ENCODE measurements around the gene FBXO48. TPM values are rescaled to one million over a fixed set of nuclear protein-coding genes. Genes with fewer than 3 reads are reported as not detected.
"Not testable (repeated sequence)": the region's sequence is repeated elsewhere in the genome, so short reads cannot be mapped to it uniquely, and the experiment has no call there.

The FBXO48 gene
- total RNA-seq, 1 donor from 2014 or later: 1.00 TPM

- no peak for ATAC-seq
Observed at GRCh38 chr2:68471385-68471784, 4.3 kb upstream of the FBXO48 start.

GRCh38 chr2:68469935-68470334, 2.8 kb upstream of the FBXO48 start:
- ATAC-seq: no peak

DNA sequence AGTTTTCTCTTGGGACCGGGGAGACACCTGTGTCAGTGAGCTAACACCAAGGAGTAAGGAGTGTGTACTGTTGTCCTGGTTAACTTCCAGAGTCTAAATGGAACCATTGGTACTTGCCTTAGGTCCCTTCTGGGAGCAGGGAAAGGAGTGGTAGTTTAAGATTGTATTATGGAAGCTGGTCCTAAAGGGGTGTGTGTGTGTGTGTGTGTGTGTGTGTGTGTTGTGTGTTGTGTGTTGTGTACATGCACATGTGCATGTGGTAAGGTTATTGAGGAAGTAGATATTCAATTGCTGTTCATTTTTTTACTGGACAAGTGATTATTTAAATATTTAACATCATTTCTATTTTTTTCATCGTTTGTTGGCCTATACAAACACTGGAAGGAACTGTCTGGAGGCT, 1.7 kb upstream of the FBXO48 start:
- ATAC-seq: no peak

GRCh38 chr2:68466778-68467076, 367 bp downstream of the FBXO48 start:
- peak; percentile 31 for ATAC-seq

DNA sequence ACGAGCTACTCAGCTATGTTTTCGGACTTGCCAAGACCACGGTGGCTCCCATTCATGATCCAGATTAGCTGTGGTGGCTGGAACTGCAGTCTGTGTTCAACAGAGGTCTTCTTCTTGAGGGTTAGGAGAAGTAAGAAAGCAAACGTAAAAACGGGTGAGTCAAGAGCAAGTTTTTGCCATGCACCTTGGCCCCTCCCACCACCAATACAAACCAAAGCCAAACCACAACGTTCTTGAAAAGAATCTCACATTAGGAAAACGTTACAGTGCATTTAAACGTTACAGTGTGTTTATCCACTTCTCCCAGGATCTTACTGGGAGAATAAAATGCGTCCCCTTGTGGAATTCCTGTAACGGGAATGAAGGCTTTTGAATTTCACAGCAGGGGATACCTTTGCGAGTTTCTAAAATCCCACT, 725 bp downstream of the FBXO48 start:
- peak; percentile 33 for ATAC-seq

- ATAC-seq: no peak
Observed at GRCh38 chr2:68465081-68465916, 1.8 kb downstream of the FBXO48 start.

- ATAC-seq: no peak
Observed at GRCh38 chr2:68464651-68465050, 2.4 kb downstream of the FBXO48 start.

- ATAC-seq: no peak
Observed at GRCh38 chr2:68463287-68463877, 3.7 kb downstream of the FBXO48 start.

DNA sequence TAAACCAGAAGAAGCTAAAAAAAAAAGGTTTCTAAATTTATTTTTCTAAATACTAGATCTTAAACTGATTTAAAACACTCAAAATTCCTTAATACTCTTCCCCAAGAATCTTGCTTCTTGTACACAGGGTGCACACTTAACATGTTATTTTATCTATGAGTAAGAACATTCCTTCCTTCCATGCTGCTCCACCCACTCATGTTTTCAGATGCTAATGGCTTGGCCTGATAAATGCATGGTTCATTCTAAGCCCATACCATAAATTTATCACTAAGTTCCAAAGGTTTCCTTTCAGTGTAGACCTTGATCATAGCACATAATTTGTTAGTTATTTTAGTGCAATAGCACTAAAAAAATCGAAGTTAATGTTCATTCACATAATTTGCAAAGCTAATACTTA, 8.1 kb downstream of the FBXO48 start:
- no peak for ATAC-seq

DNA sequence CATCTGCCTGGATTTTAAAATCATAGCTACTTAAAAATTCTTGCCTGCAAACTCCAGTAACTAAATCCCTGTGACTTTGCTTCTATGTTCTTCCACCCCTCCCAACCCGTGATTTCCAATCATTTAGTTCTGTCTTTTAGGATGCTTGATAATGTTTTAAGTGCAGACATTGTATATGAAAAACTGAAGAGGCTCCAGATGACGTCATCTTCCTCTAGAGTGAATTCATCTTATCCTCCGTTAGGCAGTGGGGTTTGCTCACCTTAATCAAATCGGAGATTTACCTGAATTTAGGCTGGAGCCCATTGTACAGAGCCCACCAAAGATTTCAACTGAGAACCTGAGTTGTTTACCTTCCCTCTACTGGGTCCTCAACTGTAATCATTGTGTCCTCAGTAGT, 10.9 kb downstream of the FBXO48 start:
- no peak for ATAC-seq

DNA sequence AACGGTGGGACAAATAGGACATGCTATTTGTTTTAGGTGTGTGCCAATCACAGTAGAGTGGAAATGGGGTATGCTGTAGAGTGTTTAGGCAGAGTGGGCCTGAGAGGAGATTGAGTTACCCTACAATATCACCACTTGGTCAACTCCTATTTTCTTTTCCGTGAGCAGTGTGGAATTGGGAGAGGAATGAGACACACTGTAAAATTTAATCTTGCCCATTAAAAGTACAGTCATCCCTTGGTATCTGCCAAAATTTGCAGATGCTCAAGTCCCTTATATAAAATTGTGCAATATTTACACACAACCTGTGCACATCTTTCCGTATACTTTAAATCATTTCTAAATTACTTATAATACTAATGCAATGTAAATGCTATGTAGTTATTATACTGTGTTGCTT, 12.4 kb downstream of the FBXO48 start:
- no peak for ATAC-seq

- ATAC-seq: no peak
Observed at GRCh38 chr2:68453761-68454360, 13.2 kb downstream of the FBXO48 start.

DNA sequence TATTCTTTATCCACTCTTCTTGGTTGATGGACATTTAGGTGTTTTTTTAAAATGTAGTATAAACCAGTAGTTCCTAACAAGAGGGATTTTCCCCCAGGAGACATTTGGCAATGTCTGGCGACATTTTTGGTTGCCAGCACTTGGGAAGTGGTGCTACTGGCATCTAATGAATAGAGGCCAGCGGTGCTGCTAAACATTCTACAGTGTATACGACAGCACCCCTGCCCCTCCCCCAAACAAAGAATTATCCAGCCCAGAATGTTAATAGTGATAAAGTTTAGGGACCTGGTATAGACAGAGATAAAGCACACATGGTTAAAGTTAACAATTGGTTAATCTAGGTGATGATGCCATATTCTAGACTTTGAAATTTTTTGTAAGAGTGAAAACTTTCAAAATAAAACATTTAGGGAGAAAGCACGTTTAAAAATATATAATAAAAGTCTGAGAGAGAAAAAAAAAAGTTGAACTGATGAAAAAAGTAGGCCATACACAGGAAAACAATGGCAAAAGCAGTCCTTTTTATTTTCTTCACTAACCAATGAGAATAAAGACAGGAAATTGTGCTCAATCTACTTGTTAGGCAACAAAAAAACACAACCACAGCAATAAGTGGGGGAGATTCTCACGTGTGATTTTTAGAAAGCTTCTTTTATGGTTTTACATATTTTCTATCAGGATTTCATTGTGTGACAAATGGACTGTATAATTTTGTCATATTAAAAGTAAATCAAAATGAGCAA, 14.8 kb downstream of the FBXO48 start:
- no peak for ATAC-seq

DNA sequence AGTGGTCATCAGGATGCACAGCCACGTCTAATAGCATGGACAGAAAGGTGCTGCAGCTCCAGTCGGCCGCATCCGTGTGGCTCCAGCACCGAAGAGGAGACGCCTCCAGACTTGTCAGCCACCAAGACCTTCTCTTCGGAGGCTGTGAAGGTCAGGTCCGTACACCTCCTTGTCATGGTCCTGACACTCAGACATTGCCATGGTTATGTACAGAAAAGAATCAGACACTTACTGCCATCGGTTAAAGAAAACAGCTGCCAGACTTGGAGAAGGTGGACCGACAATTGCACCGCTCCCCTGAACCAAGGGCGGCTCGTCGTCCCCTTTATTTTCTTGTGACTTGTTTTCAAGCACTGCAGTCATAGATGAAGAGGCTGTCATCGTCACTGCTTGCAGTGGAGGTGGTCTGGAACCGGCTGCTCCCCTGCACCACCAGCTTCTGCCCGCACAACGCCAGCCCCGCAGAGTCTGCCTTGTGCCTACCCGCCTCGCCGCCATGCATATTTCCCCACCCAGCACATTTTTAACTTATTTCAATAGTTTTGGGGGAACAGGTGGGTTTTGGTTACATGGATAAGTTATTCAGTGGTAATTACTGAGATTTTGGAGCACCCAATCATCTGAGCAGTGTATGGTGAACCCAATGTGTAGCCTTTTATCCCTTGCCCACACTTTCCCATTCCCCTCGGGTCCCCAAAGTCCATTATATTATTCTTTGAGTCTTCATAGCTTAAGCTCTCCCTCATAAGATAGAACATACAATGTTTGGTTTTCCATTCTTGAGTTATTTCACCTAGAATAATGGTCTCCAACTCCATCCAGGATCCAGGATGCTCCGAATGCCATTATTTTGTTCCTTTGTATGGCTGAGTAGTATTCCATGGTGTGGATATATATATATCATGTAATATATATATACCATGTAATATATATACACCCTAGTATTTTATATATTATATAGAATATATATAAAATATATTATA, 18.1 kb downstream of the FBXO48 start:
- peak; percentile 39 for ATAC-seq

- ATAC-seq: no peak
Observed at GRCh38 chr2:68447118-68447517, 20.0 kb downstream of the FBXO48 start.

GRCh38 chr2:68446425-68446824, 20.7 kb downstream of the FBXO48 start:
- ATAC-seq: not testable (repeated sequence)

DNA sequence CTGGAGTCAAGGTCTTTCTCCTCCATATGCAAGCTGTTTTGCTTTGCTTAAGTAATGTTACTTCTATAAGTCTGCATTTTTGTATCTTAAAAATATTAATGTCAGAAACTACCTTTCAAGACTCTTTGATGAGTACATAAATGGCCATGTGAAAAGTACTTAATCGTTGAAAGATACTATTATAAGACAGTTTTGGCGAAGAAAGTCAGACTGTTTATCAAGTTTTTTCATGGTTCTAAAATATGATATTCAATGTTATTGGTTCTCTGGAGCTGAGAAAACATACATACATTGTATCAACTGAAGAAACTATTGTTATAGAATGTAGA, 25.1 kb downstream of the FBXO48 start:
- no peak for ATAC-seq

DNA sequence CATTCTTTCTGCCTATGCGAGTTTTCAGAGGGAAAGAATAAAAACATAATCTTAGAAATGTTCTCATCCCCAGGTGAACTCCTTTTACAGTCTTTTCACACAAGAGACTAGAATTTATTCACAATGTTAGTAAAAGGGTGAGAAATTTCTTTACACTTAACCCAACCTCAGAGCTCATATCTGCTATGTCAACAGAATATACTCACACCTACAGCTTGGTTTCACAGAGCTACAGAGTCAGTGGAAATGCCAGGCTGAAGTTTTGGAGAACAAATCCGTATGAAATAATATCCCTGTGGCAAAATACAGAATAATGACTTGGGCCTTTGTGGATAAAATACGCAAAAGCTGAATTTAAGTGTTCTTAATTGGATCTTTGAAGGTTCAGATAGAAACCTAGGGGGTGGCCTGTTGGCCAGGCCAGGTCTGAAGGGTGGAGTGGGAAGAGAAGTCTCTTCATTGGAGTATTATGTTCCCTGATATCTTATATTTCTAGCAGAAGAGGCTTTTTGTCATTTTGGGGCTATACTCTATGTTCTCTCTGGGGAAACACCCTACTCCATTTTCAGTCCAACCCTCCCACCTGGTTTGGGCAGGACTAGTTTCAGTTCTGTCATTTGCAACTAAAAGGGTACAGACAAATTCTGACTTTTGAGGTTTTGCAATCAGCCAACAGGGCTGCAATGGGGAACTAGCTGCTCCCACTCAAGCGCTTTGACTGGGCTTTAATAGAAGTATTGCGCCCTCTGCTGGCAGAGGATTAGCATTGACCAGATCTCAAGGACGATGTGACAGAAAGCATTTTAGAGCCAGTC, 25.7 kb downstream of the FBXO48 start:
- peak; percentile 92 for ATAC-seq

DNA sequence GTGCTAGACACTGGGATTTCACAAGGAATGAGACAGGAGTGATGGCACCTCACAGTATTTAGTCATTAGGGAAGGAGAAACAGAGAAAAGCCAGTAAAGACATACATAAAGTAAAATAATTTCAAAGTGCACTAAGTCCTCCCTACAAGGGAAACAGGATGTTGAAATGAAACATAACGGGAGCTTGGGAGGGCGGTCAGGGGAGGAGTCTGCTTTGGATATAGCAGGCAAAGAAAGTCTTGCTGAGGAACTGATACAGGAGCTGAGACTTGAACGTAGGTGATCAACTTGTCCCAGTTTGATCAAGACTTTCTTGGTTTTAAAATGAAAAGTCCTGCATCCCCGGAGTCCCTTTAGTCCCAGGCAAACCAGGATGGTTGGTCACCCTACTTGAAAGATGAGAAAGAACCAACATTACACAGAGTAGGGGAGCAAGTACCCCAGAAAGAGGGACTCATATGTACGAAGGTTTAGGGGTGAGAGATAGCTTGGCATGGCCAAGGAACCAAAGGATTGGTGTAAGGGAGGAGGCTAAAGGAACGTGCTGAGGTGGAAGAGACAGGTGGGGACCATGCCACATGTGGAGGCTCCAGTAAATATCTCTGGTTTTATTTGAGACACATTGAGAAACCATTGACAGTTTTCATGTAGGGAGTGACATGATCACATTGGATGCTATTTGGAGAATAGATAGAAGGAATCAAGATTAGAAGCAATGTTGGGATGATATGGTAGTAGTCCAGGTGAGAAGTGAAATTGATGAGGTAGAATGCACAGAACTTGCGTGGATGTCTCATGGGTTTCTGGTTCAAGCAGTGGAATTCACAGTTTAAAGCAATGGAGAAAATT, 28.4 kb downstream of the FBXO48 start:
- no peak for ATAC-seq

- no peak for ATAC-seq
Observed at GRCh38 chr2:68436270-68436669, 30.8 kb downstream of the FBXO48 start.
